ENCODE measurements around the gene ACOX2.

The ACOX2 gene

DNA sequence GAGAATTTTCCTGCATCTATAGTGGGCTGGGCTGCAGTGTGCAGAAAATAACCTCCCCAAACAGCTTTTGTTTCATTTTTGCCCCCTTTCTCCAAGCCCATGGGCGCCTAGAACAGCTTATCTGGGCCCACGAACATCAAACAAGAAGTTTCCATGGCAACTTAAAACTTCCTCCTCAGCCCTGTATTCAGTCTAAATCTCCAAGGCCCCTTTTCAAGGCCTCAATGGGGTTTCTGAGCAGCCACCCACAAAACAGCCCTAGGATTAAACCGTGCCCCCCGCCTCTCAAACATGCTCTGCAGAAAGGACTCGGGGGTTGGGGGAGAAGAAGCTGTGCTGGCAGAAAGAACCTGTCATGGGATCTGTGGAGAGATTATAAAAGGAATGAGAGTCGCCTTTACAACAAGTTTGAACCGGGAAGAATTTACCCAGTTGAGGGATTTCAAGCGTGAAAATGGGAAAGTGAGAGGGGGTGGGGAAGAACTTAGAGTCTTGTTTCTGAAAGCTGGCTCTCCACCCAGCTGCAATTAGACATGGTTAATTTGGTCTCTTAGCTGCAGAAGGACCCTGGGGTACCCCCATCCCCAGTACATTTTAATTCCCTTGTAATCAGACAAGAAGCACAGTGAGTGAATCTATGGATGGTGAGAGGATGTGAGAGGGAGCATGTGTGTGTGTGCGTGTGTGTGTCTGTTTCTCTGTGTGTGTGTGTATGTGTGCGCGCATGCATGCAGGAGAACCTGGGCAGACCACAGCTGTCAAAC, 44.5 kb upstream of the ACOX2 start:
- Histone ChIP-seq H2BK5ac (ENCODE audit: low read length) (peak overlapping the region; percentile 7), H3K27me3 (ENCODE audit: control insufficient read depth in 3 of 3, insufficient read depth in 3 of 3, low read depth in 1 of 3, low read length in 3 of 3) (peaks cover 0 to 12% (median under 1%) of the 10 kb centered on the region in 3 experiments), H2BK12ac (ENCODE audit: low read length) (no peak overlapping the region), H2AFZ (ENCODE audit: low read length) (peak overlapping the region; percentile 21), H2BK15ac (ENCODE audit: low read length) (no peak overlapping the region), H2BK120ac (ENCODE audit: low read depth, low read length) (no peak overlapping the region), H3K79me1 (ENCODE audit: low read depth, low read length) (no peaks in the 10 kb centered on the region), H3K4me1 (ENCODE audit: control insufficient read depth in 2 of 2, insufficient read depth in 1 of 2, low read depth in 1 of 2, low read length in 2 of 2) (peaks cover 33 to 49% of the 10 kb centered on the region in 2 donors), H3K9ac (ENCODE audit: low read depth, low read length, poor library complexity) (peak overlapping the region; percentile 78), H3K4me2 (ENCODE audit: insufficient read depth, low read length, poor library complexity, severe bottlenecking) (peak overlapping the region; percentile 52), H3K14ac (ENCODE audit: low read length) (no peak overlapping the region), H4K8ac (ENCODE audit: low read depth, low read length) (no peak overlapping the region), H3K18ac (ENCODE audit: low read length) (peak overlapping the region; percentile 92), H3K9me3 (replicated peaks in 1 of 2; ENCODE audit: control insufficient read depth in 2 of 2, insufficient read depth in 1 of 2, low read depth in 1 of 2, low read length in 2 of 2) (peaks cover 0 to 3% of the 10 kb centered on the region in 2 donors), H4K91ac (ENCODE audit: low read depth, low read length, poor library complexity) (no peak overlapping the region), H3K27ac (replicated peaks; ENCODE audit: low read length) (peak overlapping the region; percentile 97), H3K4ac (ENCODE audit: low read length) (no peak overlapping the region), H3K23ac (ENCODE audit: low read depth, low read length, poor library complexity) (no peak overlapping the region), H3K36me3 (replicated peaks in 1 of 2; ENCODE audit: control insufficient read depth in 2 of 2, insufficient read depth in 2 of 2, low read length in 2 of 2) (no peaks in the 10 kb centered on the region), H2AK5ac (ENCODE audit: low read depth, low read length) (no peak overlapping the region), H3K4me3 (ENCODE audit: low read length in 2 of 2) (no peak overlapping the region)
- no CpG with 5 or more reads among the region's 11 CpGs for WGBS, 2 donors (ENCODE audit: extremely low coverage in 2 of 2, insufficient read length in 2 of 2, insufficient replicate concordance in 1 of 2)
- peak; percentile 94 for DNase-seq (ENCODE audit: low spot score)

DNA sequence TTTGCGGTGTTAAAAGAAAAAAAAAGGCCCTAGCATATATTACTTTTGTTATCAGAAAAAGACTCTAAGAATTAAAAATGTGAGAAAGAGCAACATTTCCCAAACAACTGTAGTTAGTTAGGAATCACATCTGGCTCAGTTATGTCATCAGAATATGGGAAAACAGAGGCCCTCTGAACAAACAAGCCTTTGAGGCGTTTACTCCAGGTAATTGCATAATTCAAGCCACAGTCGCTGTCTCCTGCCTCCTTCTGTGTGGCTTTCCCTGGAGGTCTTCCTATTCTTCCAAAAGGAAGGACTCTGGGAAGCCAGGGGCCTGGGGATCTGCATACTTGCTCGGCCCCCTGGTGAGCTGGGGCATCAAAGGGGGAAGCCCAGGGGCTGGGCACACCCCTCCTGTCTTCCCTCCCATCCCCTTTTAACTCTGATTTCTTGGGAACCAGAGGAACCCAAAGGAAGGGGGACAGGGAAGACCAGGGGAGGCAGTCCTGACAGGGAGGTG, 43.9 kb upstream of the ACOX2 start:
- Histone ChIP-seq H3K27ac (replicated peaks; ENCODE audit: low read length) (peak overlapping the region; percentile 97), H3K36me3 (replicated peaks in 1 of 2; ENCODE audit: control insufficient read depth in 2 of 2, insufficient read depth in 2 of 2, low read length in 2 of 2) (no peaks in the 10 kb centered on the region), H2BK15ac (ENCODE audit: low read length) (no peak overlapping the region), H3K9me3 (replicated peaks in 1 of 2; ENCODE audit: control insufficient read depth in 2 of 2, insufficient read depth in 1 of 2, low read depth in 1 of 2, low read length in 2 of 2) (peaks cover 0 to 3% of the 10 kb centered on the region in 2 donors), H3K4me1 (ENCODE audit: control insufficient read depth in 2 of 2, insufficient read depth in 1 of 2, low read depth in 1 of 2, low read length in 2 of 2) (peaks cover 30 to 46% of the 10 kb centered on the region in 2 donors), H2AFZ (ENCODE audit: low read length) (peak overlapping the region; percentile 21), H4K91ac (ENCODE audit: low read depth, low read length, poor library complexity) (no peak overlapping the region), H2AK5ac (ENCODE audit: low read depth, low read length) (no peak overlapping the region), H3K9ac (ENCODE audit: low read depth, low read length, poor library complexity) (no peak overlapping the region), H4K8ac (ENCODE audit: low read depth, low read length) (no peak overlapping the region), H3K4me2 (ENCODE audit: insufficient read depth, low read length, poor library complexity, severe bottlenecking) (peak overlapping the region; percentile 34), H3K79me1 (ENCODE audit: low read depth, low read length) (no peaks in the 10 kb centered on the region), H3K18ac (ENCODE audit: low read length) (peak overlapping the region; percentile 15), H2BK120ac (ENCODE audit: low read depth, low read length) (no peak overlapping the region), H3K4me3 (ENCODE audit: low read length in 2 of 2) (no peak overlapping the region), H2BK12ac (ENCODE audit: low read length) (no peak overlapping the region), H3K27me3 (ENCODE audit: control insufficient read depth in 3 of 3, insufficient read depth in 3 of 3, low read depth in 1 of 3, low read length in 3 of 3) (peaks cover 0 to 5% (median 0%) of the 10 kb centered on the region in 3 experiments), H3K14ac (ENCODE audit: low read length) (no peak overlapping the region), H3K4ac (ENCODE audit: low read length) (no peak overlapping the region), H3K23ac (ENCODE audit: low read depth, low read length, poor library complexity) (no peak overlapping the region), H2BK5ac (ENCODE audit: low read length) (no peak overlapping the region)
- no peak for DNase-seq (ENCODE audit: low spot score)
- WGBS, 2 donors (ENCODE audit: extremely low coverage in 2 of 2, insufficient read length in 2 of 2, insufficient replicate concordance in 1 of 2): no CpG with 5 or more reads among the region's 4 CpGs

DNA sequence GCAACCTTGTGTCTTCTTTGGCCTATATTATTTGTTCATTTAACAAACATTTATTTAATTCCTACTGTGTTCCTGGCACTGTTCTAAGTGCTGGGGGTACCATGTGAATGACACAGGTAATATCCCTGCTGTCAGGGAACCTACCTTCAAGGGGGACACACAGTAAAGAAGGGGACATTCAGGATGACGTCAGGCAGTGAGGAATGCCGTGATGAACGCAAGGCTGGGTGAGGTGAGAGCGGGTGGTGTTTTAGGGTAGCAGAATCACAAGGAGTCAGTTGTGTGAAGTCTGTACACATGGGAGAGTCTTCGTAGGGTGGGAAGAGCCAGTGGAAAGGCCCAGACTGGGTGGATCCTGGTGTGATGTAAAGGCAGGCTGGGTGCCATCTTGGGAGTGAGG, 41.9 kb upstream of the ACOX2 start:
- Histone ChIP-seq H4K91ac (ENCODE audit: low read depth, low read length, poor library complexity) (no peak overlapping the region), H3K9me3 (replicated peaks in 1 of 2; ENCODE audit: control insufficient read depth in 2 of 2, insufficient read depth in 1 of 2, low read depth in 1 of 2, low read length in 2 of 2) (no peaks in the 10 kb centered on the region), H3K18ac (ENCODE audit: low read length) (peak overlapping the region; percentile 87), H3K4ac (ENCODE audit: low read length) (no peak overlapping the region), H2BK5ac (ENCODE audit: low read length) (peak overlapping the region; percentile 7), H3K79me1 (ENCODE audit: low read depth, low read length) (no peaks in the 10 kb centered on the region), H3K14ac (ENCODE audit: low read length) (no peak overlapping the region), H3K36me3 (replicated peaks in 1 of 2; ENCODE audit: control insufficient read depth in 2 of 2, insufficient read depth in 2 of 2, low read length in 2 of 2) (no peaks in the 10 kb centered on the region), H2BK15ac (ENCODE audit: low read length) (no peak overlapping the region), H2AK5ac (ENCODE audit: low read depth, low read length) (no peak overlapping the region), H3K23ac (ENCODE audit: low read depth, low read length, poor library complexity) (no peak overlapping the region), H3K4me3 (ENCODE audit: low read length in 2 of 2) (no peak overlapping the region), H3K4me1 (ENCODE audit: control insufficient read depth in 2 of 2, insufficient read depth in 1 of 2, low read depth in 1 of 2, low read length in 2 of 2) (peaks cover 24 to 37% of the 10 kb centered on the region in 2 donors), H3K27ac (replicated peaks; ENCODE audit: low read length) (no peak overlapping the region), H2BK12ac (ENCODE audit: low read length) (peak overlapping the region; percentile 35), H3K27me3 (ENCODE audit: control insufficient read depth in 3 of 3, insufficient read depth in 3 of 3, low read depth in 1 of 3, low read length in 3 of 3) (no peaks in the 10 kb centered on the region), H2BK120ac (ENCODE audit: low read depth, low read length) (peak overlapping the region; percentile 1), H3K4me2 (ENCODE audit: insufficient read depth, low read length, poor library complexity, severe bottlenecking) (no peak overlapping the region), H3K9ac (ENCODE audit: low read depth, low read length, poor library complexity) (no peak overlapping the region), H4K8ac (ENCODE audit: low read depth, low read length) (no peak overlapping the region), H2AFZ (ENCODE audit: low read length) (no peak overlapping the region)
- no peak for DNase-seq (ENCODE audit: low spot score)
- WGBS, 2 donors (ENCODE audit: extremely low coverage in 2 of 2, insufficient read length in 2 of 2, insufficient replicate concordance in 1 of 2): no CpG with 5 or more reads among the region's 5 CpGs

DNA sequence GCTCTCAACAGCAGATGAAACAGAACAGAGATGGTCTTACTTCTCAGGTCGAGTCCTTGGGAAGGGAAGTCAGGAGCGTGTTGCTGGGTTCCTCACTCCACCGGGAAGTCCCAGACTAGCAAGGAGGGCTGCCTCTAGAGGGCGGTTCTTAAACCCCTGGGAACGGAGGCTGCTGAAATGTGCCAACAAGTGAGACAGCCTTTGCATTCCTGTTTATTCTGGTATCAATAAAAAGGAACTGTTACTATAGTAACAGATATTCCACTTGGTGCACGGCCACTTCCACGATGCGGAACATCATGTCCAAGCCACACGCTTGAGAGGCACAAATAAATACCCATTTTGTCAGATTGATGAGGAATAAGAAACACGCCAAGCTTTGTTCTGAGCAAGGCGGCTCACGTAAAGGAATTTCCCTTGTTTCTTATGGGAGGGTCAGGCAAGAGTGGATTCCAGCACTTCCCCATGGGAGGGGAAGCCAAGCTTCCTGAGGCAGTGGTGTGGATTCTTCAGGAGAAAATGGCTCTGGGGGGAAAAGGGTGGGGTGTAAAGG, 40.4 kb upstream of the ACOX2 start, which contains the start of gene FAM107A:
Gene FAM107A, minus strand, starts transcription at position 123 of the 553 bp plus-strand sequence. CDS start 7,531 bp downstream, outside the sequence.
- no peaks in the 10 kb centered on the region for H3K27me3 ChIP-seq (ENCODE audit: control insufficient read depth in 3 of 3, insufficient read depth in 3 of 3, low read depth in 1 of 3, low read length in 3 of 3)
- H3K36me3 ChIP-seq (replicated peaks in 1 of 2; ENCODE audit: control insufficient read depth in 2 of 2, insufficient read depth in 2 of 2, low read length in 2 of 2): no peaks in the 10 kb centered on the region
- H4K91ac ChIP-seq (ENCODE audit: low read depth, low read length, poor library complexity): no peak within 1 kb of the TSS
- no peak within 1 kb of the TSS for H3K14ac ChIP-seq (ENCODE audit: low read length)
- H3K4me3 ChIP-seq (ENCODE audit: low read length in 2 of 2): no peak within 1 kb of the TSS
- no peak within 1 kb of the TSS for H3K9ac ChIP-seq (ENCODE audit: low read depth, low read length, poor library complexity)
- peak within 1 kb of the TSS; percentile 30 for H2AFZ ChIP-seq (ENCODE audit: low read length)
- H3K4me2 ChIP-seq (ENCODE audit: insufficient read depth, low read length, poor library complexity, severe bottlenecking): no peak within 1 kb of the TSS
- H2BK120ac ChIP-seq (ENCODE audit: low read depth, low read length): no peak within 1 kb of the TSS
- H2AK5ac ChIP-seq (ENCODE audit: low read depth, low read length): peak within 1 kb of the TSS; percentile 22
- peaks cover 26 to 31% of the 10 kb centered on the region in 2 donors for H3K4me1 ChIP-seq (ENCODE audit: control insufficient read depth in 2 of 2, insufficient read depth in 1 of 2, low read depth in 1 of 2, low read length in 2 of 2)
- H4K8ac ChIP-seq (ENCODE audit: low read depth, low read length): no peak within 1 kb of the TSS
- no peak within 1 kb of the TSS for H3K4ac ChIP-seq (ENCODE audit: low read length)
- no peak within 1 kb of the TSS for H3K27ac ChIP-seq (replicated peaks; ENCODE audit: low read length)
- no peaks in the 10 kb centered on the region for H3K79me1 ChIP-seq (ENCODE audit: low read depth, low read length)
- DNase-seq (ENCODE audit: low spot score): no peak
- H2BK15ac ChIP-seq (ENCODE audit: low read length): no peak within 1 kb of the TSS
- H2BK5ac ChIP-seq (ENCODE audit: low read length): peak within 1 kb of the TSS; percentile 2
- H2BK12ac ChIP-seq (ENCODE audit: low read length): no peak within 1 kb of the TSS
- no CpG with 5 or more reads among the region's 12 CpGs for WGBS, 2 donors (ENCODE audit: extremely low coverage in 2 of 2, insufficient read length in 2 of 2, insufficient replicate concordance in 1 of 2)
- peaks cover 0 to 1% of the 10 kb centered on the region in 2 donors for H3K9me3 ChIP-seq (replicated peaks in 1 of 2; ENCODE audit: control insufficient read depth in 2 of 2, insufficient read depth in 1 of 2, low read depth in 1 of 2, low read length in 2 of 2)
- no peak within 1 kb of the TSS for H3K23ac ChIP-seq (ENCODE audit: low read depth, low read length, poor library complexity)
- H3K18ac ChIP-seq (ENCODE audit: low read length): peak within 1 kb of the TSS; percentile 84

Data from neuronal stem cell (in vitro differentiated cells).